Measurements from ENCODE around the gene SSU72. TPM values are rescaled to one million over a fixed set of nuclear protein-coding genes. Genes with fewer than 3 reads are reported as not detected.

Gene SSU72
- total RNA-seq, 6 experiments from 2014 or later, result 46.6 to 72.6 (median 63.8) TPM

DNA sequence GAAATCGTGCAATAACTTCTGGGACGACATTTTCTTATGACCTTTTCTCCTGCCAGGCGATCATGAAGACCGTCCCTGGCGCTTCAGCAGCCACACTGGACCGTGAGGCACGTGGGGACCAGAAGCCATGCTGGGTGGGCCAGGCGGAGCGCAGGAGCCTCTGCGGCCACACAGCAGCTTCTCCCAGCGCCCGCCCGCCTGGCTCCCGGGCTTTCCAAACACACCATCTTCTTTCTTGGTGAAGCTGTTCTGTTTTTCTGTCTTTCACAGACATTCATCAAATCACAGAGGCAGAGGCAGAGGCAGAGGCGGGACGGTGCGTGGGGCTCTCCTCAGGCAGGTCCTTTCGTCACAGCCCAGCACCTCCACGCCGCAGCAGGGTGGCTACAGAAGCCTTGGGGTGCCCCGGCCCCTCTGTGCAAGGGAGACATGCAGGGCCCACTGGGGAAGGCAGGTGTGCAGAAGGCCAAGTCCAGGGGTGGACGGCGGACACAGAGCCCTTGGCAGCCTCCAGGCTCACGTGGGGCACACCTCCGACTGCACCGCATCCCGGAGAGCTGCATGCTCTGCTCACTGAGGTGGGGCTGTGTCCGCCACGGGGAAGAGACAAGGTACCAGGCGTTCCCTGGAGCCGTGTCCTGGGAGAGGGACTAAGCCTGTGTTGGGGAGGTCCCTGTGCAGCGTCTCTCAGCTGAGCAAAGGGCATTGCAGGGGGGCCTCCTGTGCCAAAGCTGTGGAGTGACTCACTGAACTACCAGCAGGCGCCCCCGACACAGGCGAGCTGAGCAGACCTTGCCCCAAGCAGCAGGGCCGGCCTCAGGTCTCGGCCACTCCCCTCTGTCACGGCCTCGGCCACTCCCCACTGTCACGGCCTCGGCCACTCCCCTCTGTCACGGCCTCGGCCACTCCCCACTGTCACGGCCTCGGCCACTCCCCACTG lies 31.6 kb downstream of the SSU72 start:
- H3K4me1 ChIP-seq, result peaks cover 0 to 5% (median 0%) of the 10 kb centered on the region in 4 donors
- 70% methylated on average over 13 of the region's 45 CpGs for WGBS (ENCODE audit: insufficient coverage, low coverage, low lambda C conversion rate, missing lambda C conversion rate)
- peaks cover 0 to 18% (median 0%) of the 10 kb centered on the region in 4 donors for H3K36me3 ChIP-seq
- no peaks in the 10 kb centered on the region for H3K27me3 ChIP-seq
- TF ChIP-seq, protein P1, sequence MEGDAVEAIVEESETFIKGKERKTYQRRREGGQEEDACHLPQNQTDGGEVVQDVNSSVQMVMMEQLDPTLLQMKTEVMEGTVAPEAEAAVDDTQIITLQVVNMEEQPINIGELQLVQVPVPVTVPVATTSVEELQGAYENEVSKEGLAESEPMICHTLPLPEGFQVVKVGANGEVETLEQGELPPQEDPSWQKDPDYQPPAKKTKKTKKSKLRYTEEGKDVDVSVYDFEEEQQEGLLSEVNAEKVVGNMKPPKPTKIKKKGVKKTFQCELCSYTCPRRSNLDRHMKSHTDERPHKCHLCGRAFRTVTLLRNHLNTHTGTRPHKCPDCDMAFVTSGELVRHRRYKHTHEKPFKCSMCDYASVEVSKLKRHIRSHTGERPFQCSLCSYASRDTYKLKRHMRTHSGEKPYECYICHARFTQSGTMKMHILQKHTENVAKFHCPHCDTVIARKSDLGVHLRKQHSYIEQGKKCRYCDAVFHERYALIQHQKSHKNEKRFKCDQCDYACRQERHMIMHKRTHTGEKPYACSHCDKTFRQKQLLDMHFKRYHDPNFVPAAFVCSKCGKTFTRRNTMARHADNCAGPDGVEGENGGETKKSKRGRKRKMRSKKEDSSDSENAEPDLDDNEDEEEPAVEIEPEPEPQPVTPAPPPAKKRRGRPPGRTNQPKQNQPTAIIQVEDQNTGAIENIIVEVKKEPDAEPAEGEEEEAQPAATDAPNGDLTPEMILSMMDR (IDR thresholded peaks at IDR 0.05), result no peak
- TF ChIP-seq POLR2A (IDR thresholded peaks at IDR 0.05), result no peak
- DNase-seq, result peak in 2 of 3 donors; percentile 52 to 70
- H3K27ac ChIP-seq, result no peak overlapping the region
- H3K4me3 ChIP-seq, result no peak overlapping the region
- peak in 3 of 4 donors; percentile 24 to 58 (median 36) for ATAC-seq
- intact Hi-C loops (cut with DNase I), result no loop called here
- no peaks in the 10 kb centered on the region for H3K9me3 ChIP-seq

DNA sequence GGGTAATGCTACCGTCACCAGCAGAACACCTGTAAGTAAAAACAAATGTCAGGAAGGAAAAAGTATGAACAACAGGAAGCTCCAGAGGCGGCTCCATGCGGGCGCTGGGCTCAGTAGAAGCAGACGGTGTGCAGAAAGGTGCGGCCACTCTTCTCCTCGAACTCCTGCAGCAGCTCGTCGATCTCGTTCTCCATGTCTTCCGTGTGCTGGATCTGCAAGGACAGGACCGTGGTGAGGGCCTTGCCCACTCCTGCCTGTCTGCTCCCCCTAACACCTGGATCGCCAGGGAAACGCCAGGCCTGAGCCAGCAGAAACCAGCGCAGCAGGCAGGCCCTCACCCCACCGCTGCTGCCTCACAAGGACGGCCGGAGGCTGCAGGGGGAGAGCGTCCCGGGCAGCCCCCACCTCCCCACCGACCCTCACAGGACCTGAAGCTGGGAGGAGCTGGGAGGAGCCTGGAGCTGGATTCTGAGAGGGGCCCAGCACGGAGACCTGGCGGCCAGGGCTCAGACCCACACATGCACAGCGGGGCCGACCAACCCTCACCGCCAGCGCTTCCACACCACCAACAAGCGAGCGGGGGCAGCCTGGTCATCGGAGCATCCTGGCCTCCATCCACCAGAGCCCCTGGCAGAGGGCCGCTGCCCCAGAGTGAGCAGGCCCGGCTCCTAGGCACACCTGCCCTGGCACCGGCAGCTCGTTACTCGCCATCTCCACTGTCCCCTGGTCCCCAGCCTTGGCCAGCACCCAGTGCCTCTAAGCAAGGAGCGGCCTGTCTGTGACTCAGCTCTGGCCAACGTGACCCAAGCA lies 32.5 kb downstream of the SSU72 start:
- no peaks in the 10 kb centered on the region for H3K9me3 ChIP-seq
- no peak overlapping the region for H3K4me3 ChIP-seq
- H3K36me3 ChIP-seq, result peaks cover 0 to 18% (median 0%) of the 10 kb centered on the region in 4 donors
- WGBS (ENCODE audit: insufficient coverage, low coverage, low lambda C conversion rate, missing lambda C conversion rate), result 89% methylated on average over 10 of the region's 37 CpGs
- no peak for ATAC-seq
- no peaks in the 10 kb centered on the region for H3K27me3 ChIP-seq
- H3K27ac ChIP-seq, result no peak overlapping the region
- intact Hi-C loops (cut with DNase I), result no loop called here
- DNase-seq, result peak in 1 of 3 donors; percentile 52
- TF ChIP-seq, protein P1 (IDR thresholded peaks at IDR 0.05), result no peak
- TF ChIP-seq POLR2A (IDR thresholded peaks at IDR 0.05), result no peak
- peaks cover 0 to 5% (median 0%) of the 10 kb centered on the region in 4 donors for H3K4me1 ChIP-seq

DNA sequence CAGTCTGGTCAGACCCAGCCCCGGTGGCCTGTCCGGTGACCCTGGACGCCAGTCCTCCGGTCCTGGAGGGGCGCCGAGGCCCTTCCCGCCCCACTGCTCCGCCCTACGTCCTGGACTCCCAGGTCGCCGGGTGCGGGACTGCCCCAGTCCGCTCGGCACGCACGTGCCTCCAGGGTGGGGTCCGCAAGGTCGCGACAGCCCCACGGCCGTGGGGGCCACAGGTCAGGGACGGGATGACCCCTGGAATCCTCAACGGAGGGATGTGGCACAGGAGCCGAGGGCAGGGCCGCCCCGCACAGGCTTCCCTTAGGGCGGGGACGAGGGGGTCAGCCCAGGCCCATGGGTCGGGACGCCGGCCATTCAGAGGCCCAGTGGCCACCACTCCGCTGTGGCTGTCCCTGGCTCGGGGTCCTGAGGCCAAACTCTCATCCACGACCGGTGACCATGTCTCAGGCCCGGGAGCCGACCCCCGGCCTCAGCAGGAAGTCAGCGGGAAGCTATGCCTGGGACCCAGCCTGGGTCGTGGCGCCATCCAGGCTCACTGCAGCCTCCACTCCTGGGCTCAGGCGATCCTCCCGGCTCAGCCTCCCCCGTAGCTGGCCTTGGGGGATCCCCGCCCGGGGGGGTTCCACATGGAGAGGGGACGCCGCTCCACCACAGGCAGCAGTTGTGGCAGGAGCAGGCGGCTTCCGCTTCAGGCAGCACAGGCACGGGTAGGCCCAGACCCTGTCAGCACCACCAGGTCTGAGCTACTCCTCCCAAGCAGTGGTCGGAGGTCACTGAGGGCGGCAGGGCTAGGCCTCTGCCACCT lies 33.6 kb downstream of the SSU72 start:
- Histone ChIP-seq H3K4me1 (peaks cover 0 to 5% (median 0%) of the 10 kb centered on the region in 4 donors), H3K4me3 (peak overlapping the region; percentile 12 to 44 (median 18)), H3K36me3 (peaks cover 0 to 18% (median 0%) of the 10 kb centered on the region in 4 donors), H3K9me3 (no peaks in the 10 kb centered on the region), H3K27me3 (no peaks in the 10 kb centered on the region), H3K27ac (no peak overlapping the region)
- ATAC-seq, result peak in 2 of 4 donors; percentile 1 to 14
- intact Hi-C loops (cut with DNase I), result no loop called here
- WGBS (ENCODE audit: insufficient coverage, low coverage, low lambda C conversion rate, missing lambda C conversion rate), result no CpG with 5 or more reads among the region's 53 CpGs
- TF ChIP-seq, protein P1 (IDR thresholded peaks at IDR 0.05), result no peak
- TF ChIP-seq POLR2A (IDR thresholded peaks at IDR 0.05), result no peak
- DNase-seq, result peak in 1 of 3 donors; percentile 59
